Panc1 (cell line): ENCODE results near the gene HTN3.
"Not testable (repeated sequence)": the region's sequence is repeated elsewhere in the genome, so short reads cannot be mapped to it uniquely, and the experiment has no call there.

Source experiments
- CTCF ChIP-seq: fragments of 450-650 bp; IDR thresholded peaks from 2 replicates; pipeline ENCODE4 v1.5.1; 2017; ENCODE audit warnings: mild to moderate bottlenecking
- POLR2AphosphoS5 ChIP-seq: IDR thresholded peaks from 2 replicates; pipeline ENCODE4 v1.6.1; 2012; ENCODE audit warnings: mild to moderate bottlenecking, low read depth, low read length, moderate library complexity
- REST ChIP-seq, 2 experiments: IDR thresholded peaks; 2 replicates each; pipeline ENCODE4 v1.6.1; 2011 to 2012; ENCODE audit warnings: low read depth in 2 of 2, control low read depth in 1 of 2, low read length in 1 of 2, mild to moderate bottlenecking in 1 of 2, moderate library complexity in 1 of 2; ENCODE audit not compliant: insufficient read depth in 1 of 2
- SIN3A ChIP-seq: IDR thresholded peaks from 2 replicates; pipeline ENCODE4 v1.6.1; 2012; ENCODE audit warnings: low read depth, mild to moderate bottlenecking, low read length, moderate library complexity, borderline replicate concordance; ENCODE audit not compliant: insufficient read depth
- TCF7L2 ChIP-seq: IDR thresholded peaks from 2 replicates; pipeline ENCODE4 v1.6.1; 2011; ENCODE audit warnings: mild to moderate bottlenecking, low read depth, low read length, inconsistent platforms

- not testable (repeated sequence) for TF ChIP-seq CTCF; SIN3A; REST (IDR thresholded peaks at IDR 0.05; ENCODE audit: insufficient read depth in 1 of 2, low read depth in 2 of 2, low read length in 1 of 2); POLR2AphosphoS5; TCF7L2
These were observed 28.3 kb downstream of the HTN3 start for GRCh38 chr4:70056534-70056933.
